H9 (cell line): ENCODE data around the gene KRTAP1-1. TPM values are rescaled to one million over a fixed set of nuclear protein-coding genes. Genes with fewer than 3 reads are reported as not detected.

Experiments
- DNase-seq: peaks from one replicate; pipeline ENCODE4 v3.0.0-alpha.2; 2017
- H2AFZ ChIP-seq: one replicate; pipeline ENCODE4 v1.6.1; 2013; ENCODE audit warnings: mild to moderate bottlenecking, low read length, control low read depth, moderate library complexity
- H2AK5ac ChIP-seq: 2 replicates; pipeline ENCODE4 v1.6.1; 2013; ENCODE audit warnings: low read length, control low read depth, mixed read lengths; ENCODE audit not compliant: insufficient read length
- H2BK120ac ChIP-seq: one replicate; pipeline ENCODE4 v1.6.1; 2013; ENCODE audit warnings: low read depth, mild to moderate bottlenecking, low read length, control low read depth, inconsistent platforms; ENCODE audit not compliant: poor library complexity, severe bottlenecking
- H2BK12ac ChIP-seq: 2 replicates; pipeline ENCODE4 v1.6.1; 2013; ENCODE audit warnings: low read length, control low read depth, mixed read lengths, low read depth; ENCODE audit not compliant: insufficient read length
- H2BK15ac ChIP-seq: 2 replicates; pipeline ENCODE4 v1.6.1; 2013; ENCODE audit warnings: low read depth, low read length, control low read depth
- H2BK20ac ChIP-seq: one replicate; pipeline ENCODE4 v1.6.1; 2013; ENCODE audit warnings: low read depth, mild to moderate bottlenecking, low read length, control low read depth, inconsistent platforms; ENCODE audit not compliant: poor library complexity, severe bottlenecking
- H2BK5ac ChIP-seq: 2 replicates; pipeline ENCODE4 v1.6.1; 2013; ENCODE audit warnings: low read length, control low read depth, mixed read lengths; ENCODE audit not compliant: insufficient read length
- H3K14ac ChIP-seq: 2 replicates; pipeline ENCODE4 v1.6.1; 2013; ENCODE audit warnings: low read length, control low read depth; ENCODE audit not compliant: insufficient read depth
- H3K18ac ChIP-seq: 2 replicates; pipeline ENCODE4 v1.6.1; 2013; ENCODE audit warnings: low read depth, mild to moderate bottlenecking, mixed read lengths, low read length, control low read depth; ENCODE audit not compliant: insufficient read length
- H3K23ac ChIP-seq: 2 replicates; pipeline ENCODE4 v1.6.1; 2013; ENCODE audit warnings: low read length, control low read depth, mixed read lengths, low read depth; ENCODE audit not compliant: insufficient read length
- H3K23me2 ChIP-seq: 2 replicates; pipeline ENCODE4 v1.6.1; 2013; ENCODE audit warnings: low read depth, mild to moderate bottlenecking, mixed read lengths, low read length, control low read depth; ENCODE audit not compliant: insufficient read length, poor library complexity, severe bottlenecking
- H3K27ac ChIP-seq: 2 replicates; pipeline ENCODE4 v1.5.1; 2013; ENCODE audit warnings: low read length, control low read depth, mixed read lengths, low read depth; ENCODE audit not compliant: insufficient read length
- H3K27me3 ChIP-seq: 2 replicates; pipeline ENCODE4 v1.6.1; 2013; ENCODE audit warnings: low read length, control low read depth, inconsistent platforms; ENCODE audit not compliant: insufficient read depth
- H3K4ac ChIP-seq: 2 replicates; pipeline ENCODE4 v1.6.1; 2013; ENCODE audit warnings: low read depth, mild to moderate bottlenecking, control low read depth, inconsistent platforms, low read length, moderate library complexity
- H3K4me1 ChIP-seq: 2 replicates; pipeline ENCODE4 v1.6.1; 2013; ENCODE audit warnings: low read length, control low read depth, inconsistent platforms; ENCODE audit not compliant: insufficient read depth
- H3K4me2 ChIP-seq: 2 replicates; pipeline ENCODE4 v1.6.1; 2013; ENCODE audit warnings: low read length, control low read depth, mixed read lengths; ENCODE audit not compliant: insufficient read length, insufficient read depth
- H3K56ac ChIP-seq: 2 replicates; pipeline ENCODE4 v1.6.1; 2013; ENCODE audit warnings: low read depth, mild to moderate bottlenecking, mixed read lengths, low read length, control low read depth; ENCODE audit not compliant: insufficient read length
- H3K79me1 ChIP-seq: 2 replicates; pipeline ENCODE4 v1.6.1; 2013; ENCODE audit warnings: low read depth, mild to moderate bottlenecking, moderate library complexity, low read length, control low read depth, inconsistent platforms; ENCODE audit not compliant: insufficient read depth, poor library complexity, severe bottlenecking
- H3K79me2 ChIP-seq: 2 replicates; pipeline ENCODE4 v1.6.1; 2013; ENCODE audit warnings: low read length, control low read depth, inconsistent platforms; ENCODE audit not compliant: insufficient read depth
- H3K9ac ChIP-seq: 2 replicates; pipeline ENCODE4 v1.6.1; 2013; ENCODE audit warnings: low read length, control low read depth, mixed read lengths; ENCODE audit not compliant: insufficient read length; ENCODE audit errors: extremely low read depth
- H3K9me3 ChIP-seq: one replicate; pipeline ENCODE4 v1.6.1; 2013; ENCODE audit warnings: low read depth, low read length, inconsistent platforms; ENCODE audit not compliant: control insufficient read depth
- H3T11ph ChIP-seq: one replicate; pipeline ENCODE4 v1.6.1; 2013; ENCODE audit warnings: mild to moderate bottlenecking, low read length, control low read depth, inconsistent platforms
- H4K20me1 ChIP-seq: one replicate; pipeline ENCODE4 v1.6.1; 2013; ENCODE audit not compliant: control insufficient read depth, insufficient read length, insufficient read depth
- H4K5ac ChIP-seq: 2 replicates; pipeline ENCODE4 v1.6.1; 2013; ENCODE audit warnings: low read depth, mild to moderate bottlenecking, mixed read lengths, low read length, control low read depth; ENCODE audit not compliant: insufficient read length
- H4K8ac ChIP-seq: replicated peaks from 2 replicates; pipeline ENCODE4 v1.6.1; 2013; ENCODE audit warnings: low read length, control low read depth, mixed read lengths, low read depth; ENCODE audit not compliant: insufficient read length
- H4K91ac ChIP-seq: 2 replicates; pipeline ENCODE4 v1.6.1; 2013; ENCODE audit warnings: low read depth, mild to moderate bottlenecking, moderate library complexity, mixed read lengths, low read length, control low read depth; ENCODE audit not compliant: insufficient read length
- H3K27ac Mint-ChIP-seq, 3 experiments: 2 replicates in 2 of 3; 3 replicates in 1 of 3; pipeline ENCODE4 v1.8.0; 2020 to 2021; ENCODE audit warnings: mixed read lengths in 3 of 3, mild to moderate bottlenecking in 1 of 3, moderate library complexity in 1 of 3
- H3K27me3 Mint-ChIP-seq: 2 replicates; pipeline ENCODE4 v1.8.0; 2021; ENCODE audit warnings: low read depth, mild to moderate bottlenecking, moderate library complexity, mixed read lengths
- H3K36me3 Mint-ChIP-seq, 3 experiments: 2 replicates in 2 of 3; 3 replicates in 1 of 3; pipeline ENCODE4 v1.8.0; 2020 to 2021; ENCODE audit warnings: low read depth in 3 of 3, mixed read lengths in 3 of 3; ENCODE audit not compliant: insufficient read depth in 1 of 3
- H3K4me1 Mint-ChIP-seq, 2 experiments: 2 replicates each; pipeline ENCODE4 v1.8.0; 2020; ENCODE audit warnings: mixed read lengths in 2 of 2
- H3K4me3 Mint-ChIP-seq, 2 experiments: 2 replicates in 1 of 2; 3 replicates in 1 of 2; pipeline ENCODE4 v1.8.0; 2020 to 2021; ENCODE audit warnings: mild to moderate bottlenecking in 2 of 2, mixed read lengths in 2 of 2, moderate library complexity in 1 of 2
- H3K9me3 Mint-ChIP-seq, 2 experiments: 2 replicates in 1 of 2; 3 replicates in 1 of 2; pipeline ENCODE4 v1.8.0; 2020; ENCODE audit warnings: mild to moderate bottlenecking in 2 of 2, mixed read lengths in 2 of 2, moderate library complexity in 1 of 2
- CTCF ChIP-seq: fragments of 200-600 bp; sonication (generic); conservative IDR thresholded peaks from 3 replicates; pipeline ENCODE4 v1.8.0; 2021; ENCODE audit warnings: antibody characterized with exemption, mild to moderate bottlenecking
- WGBS: extraction: QIAGEN DNeasy Blood & Tissue Kit; methylation state at CpG from one replicate; pipeline ENCODE4 v1.1.7; 2013; ENCODE audit warnings: missing lambda C conversion rate, low lambda C conversion rate, mixed read lengths; ENCODE audit not compliant: insufficient read length; ENCODE audit errors: extremely low coverage; 5-methylcytosine and 5-hydroxymethylcytosine counted together
- total RNA-seq: library from RNA; stranded (reverse); gene quantifications from 2 replicates; pipeline ENCODE4 v1.2.1, GENCODE V29; 2021

KRTAP1-1 gene
- total RNA-seq, 1 experiment from 2014 or later = not detected

- Histone ChIP-seq H4K91ac (no peak overlapping the region), H3K23me2 (no peaks in the 10 kb centered on the region), H3K9ac (no peak overlapping the region), H4K8ac (no peak overlapping the region), H3K27ac (no peak overlapping the region), H2BK15ac (no peak overlapping the region), H3K4me2 (no peak overlapping the region), H2BK12ac (no peak overlapping the region), H3K79me1 (no peaks in the 10 kb centered on the region), H3K4ac (no peak overlapping the region), H3K18ac (no peak overlapping the region), H3K9me3 (no peaks in the 10 kb centered on the region), H3K23ac (no peak overlapping the region), H3K56ac (no peak overlapping the region), H3K4me1 (no peaks in the 10 kb centered on the region), H3K14ac (no peak overlapping the region), H2AFZ (no peak overlapping the region), H4K5ac (no peak overlapping the region), H2BK5ac (no peak overlapping the region), H4K20me1 (no peaks in the 10 kb centered on the region), H2BK20ac (no peak overlapping the region), H2AK5ac (no peak overlapping the region), H3K27me3 (no peaks in the 10 kb centered on the region), H3T11ph (no peak overlapping the region), H3K79me2 (no peaks in the 10 kb centered on the region), H2BK120ac (no peak overlapping the region)
- no peaks in the 10 kb centered on the region; a peak in 1 of 7 replicates for H3K36me3 Mint-ChIP-seq
- no peak for DNase-seq
- no peak overlapping the region for H3K27ac Mint-ChIP-seq
- peaks cover 0 to 3% of the 10 kb centered on the region in 2 experiments; a peak in 1 of 4 replicates for H3K4me1 Mint-ChIP-seq
- TF ChIP-seq CTCF = no peak
- no peak overlapping the region for H3K4me3 Mint-ChIP-seq
- no peaks in the 10 kb centered on the region; the same call in 1 of the 2 replicates for H3K27me3 Mint-ChIP-seq
- WGBS = no CpG with 5 or more reads among the region's 1 CpG
- H3K9me3 Mint-ChIP-seq = no peaks in the 10 kb centered on the region
Measured at GRCh38 chr17:40995116-40995515, 46.1 kb downstream of the KRTAP1-1 start.
